NT2/D1 (cell line): ENCODE measurements around the gene METTL21C.

Source experiments
- SUZ12 ChIP-seq: IDR thresholded peaks from 2 replicates; pipeline ENCODE4 v1.6.1; 2011; ENCODE audit not compliant: insufficient read length, insufficient read depth; ENCODE audit errors: extremely low read depth
- YY1 ChIP-seq: IDR thresholded peaks from 2 replicates; pipeline ENCODE4 v1.6.1; 2011; ENCODE audit not compliant: insufficient read length, insufficient read depth
- ZNF274 ChIP-seq: IDR thresholded peaks from 2 replicates; pipeline ENCODE4 v1.6.1; 2011; ENCODE audit warnings: mild to moderate bottlenecking, low read depth, low read length

DNA sequence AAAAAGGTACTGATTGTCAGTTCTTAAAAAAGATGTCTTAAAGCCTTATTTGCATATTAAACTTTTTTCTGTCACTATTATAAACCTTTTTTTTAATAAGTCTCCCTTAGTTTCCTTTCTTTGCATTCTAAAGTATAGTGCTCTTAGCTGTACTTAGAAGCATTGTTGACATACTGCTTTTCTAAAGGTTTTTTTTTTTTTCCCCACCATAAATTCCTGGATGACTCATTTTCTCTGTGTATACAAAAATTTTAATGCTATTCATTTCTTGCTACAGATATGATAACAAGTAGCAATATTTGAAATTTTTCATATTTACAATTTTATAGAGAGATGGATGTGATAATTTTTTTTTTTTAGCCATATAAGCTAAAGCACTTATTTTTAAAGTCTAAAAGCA, 43.5 kb downstream of the METTL21C start:
- TF ChIP-seq SUZ12 (no peak), YY1 (no peak), ZNF274 (no peak)
